ENCODE measurements around the gene STAM2. TPM values are rescaled to one million over a fixed set of nuclear protein-coding genes. Genes with fewer than 3 reads are reported as not detected.

Gene STAM2
- total RNA-seq, 2 donors from 2014 or later = 41.1 to 54.6 TPM

GRCh38 chr2:152134488-152135280, 40.9 kb downstream of the STAM2 start:
- Histone ChIP-seq H3K27me3 (replicated peaks; ENCODE audit: insufficient read depth) (no peaks in the 10 kb centered on the region), H3K4me3 (no peak overlapping the region), H3K36me3 (peaks cover 6% of the 10 kb centered on the region), H3K27ac (no peak overlapping the region), H3K9me3 (no peaks in the 10 kb centered on the region), H3K4me1 (ENCODE audit: control insufficient read depth in 1 of 2, low read depth in 2 of 2) (peaks cover 0 to 8% of the 10 kb centered on the region in 2 donors)
- ATAC-seq (ENCODE audit: insufficient number of reproducible peaks, low FRiP score, low read depth) (no peak), DNase-seq (ENCODE audit: low spot score) (no peak)
- TF ChIP-seq CTCF (IDR thresholded peaks at IDR 0.05) = no peak

GRCh38 chr2:152132306-152132705, 43.3 kb downstream of the STAM2 start:
- Histone ChIP-seq H3K9me3 (no peaks in the 10 kb centered on the region), H3K36me3 (peaks cover 6% of the 10 kb centered on the region), H3K4me3 (no peak overlapping the region), H3K27me3 (replicated peaks; ENCODE audit: insufficient read depth) (no peaks in the 10 kb centered on the region), H3K27ac (no peak overlapping the region), H3K4me1 (ENCODE audit: control insufficient read depth in 1 of 2, low read depth in 2 of 2) (peaks cover 0 to 8% of the 10 kb centered on the region in 2 donors)
- ATAC-seq (ENCODE audit: insufficient number of reproducible peaks, low FRiP score, low read depth) (no peak), DNase-seq (ENCODE audit: low spot score) (no peak)
- TF ChIP-seq CTCF (IDR thresholded peaks at IDR 0.05) = no peak

- Histone ChIP-seq H3K4me3 (no peak overlapping the region), H3K27me3 (replicated peaks; ENCODE audit: insufficient read depth) (no peaks in the 10 kb centered on the region), H3K9me3 (no peaks in the 10 kb centered on the region), H3K36me3 (peaks cover 14% of the 10 kb centered on the region), H3K4me1 (ENCODE audit: control insufficient read depth in 1 of 2, low read depth in 2 of 2) (no peaks in the 10 kb centered on the region), H3K27ac (no peak overlapping the region)
- DNase-seq (ENCODE audit: low spot score) = no peak
- no peak for ATAC-seq (ENCODE audit: insufficient number of reproducible peaks, low FRiP score, low read depth)
- no peak for TF ChIP-seq CTCF (IDR thresholded peaks at IDR 0.05)
Observed at GRCh38 chr2:152127628-152128027, 47.9 kb downstream of the STAM2 start.

GRCh38 chr2:152126664-152127063, 48.9 kb downstream of the STAM2 start:
- no peak for DNase-seq (ENCODE audit: low spot score)
- no peak for ATAC-seq (ENCODE audit: insufficient number of reproducible peaks, low FRiP score, low read depth)
- Histone ChIP-seq H3K27me3 (replicated peaks; ENCODE audit: insufficient read depth) (no peaks in the 10 kb centered on the region), H3K4me1 (ENCODE audit: control insufficient read depth in 1 of 2, low read depth in 2 of 2) (no peaks in the 10 kb centered on the region), H3K36me3 (peaks cover 15% of the 10 kb centered on the region), H3K27ac (no peak overlapping the region), H3K4me3 (no peak overlapping the region), H3K9me3 (no peaks in the 10 kb centered on the region)
- TF ChIP-seq CTCF (IDR thresholded peaks at IDR 0.05) = no peak

- H3K4me3 ChIP-seq = no peak overlapping the region
- no peak overlapping the region for H3K27ac ChIP-seq
- TF ChIP-seq CTCF (IDR thresholded peaks at IDR 0.05) = no peak
- H3K9me3 ChIP-seq = no peaks in the 10 kb centered on the region
- peaks cover 14% of the 10 kb centered on the region for H3K36me3 ChIP-seq
- H3K27me3 ChIP-seq (replicated peaks; ENCODE audit: insufficient read depth) = no peaks in the 10 kb centered on the region
- ATAC-seq (ENCODE audit: insufficient number of reproducible peaks, low FRiP score, low read depth) = no peak
- no peaks in the 10 kb centered on the region for H3K4me1 ChIP-seq (ENCODE audit: control insufficient read depth in 1 of 2, low read depth in 2 of 2)
- DNase-seq (ENCODE audit: low spot score) = no peak
Observed at GRCh38 chr2:152122161-152122560, 53.4 kb downstream of the STAM2 start.
